ENCODE measurements around the gene OR2J3.

- no peak for TF ChIP-seq CTCF (IDR thresholded peaks at IDR 0.05)
- TF ChIP-seq TCF7L2 (IDR thresholded peaks at IDR 0.05; ENCODE audit: low read depth, low read length): no peak
These were observed 23.8 kb downstream of the OR2J3 start for GRCh38 chr6:29131691-29132090.
